ENCODE results near the gene CMIP. TPM values are rescaled to one million over a fixed set of nuclear protein-coding genes. Genes with fewer than 3 reads are reported as not detected.
"Not testable (repeated sequence)": the region's sequence is repeated elsewhere in the genome, so short reads cannot be mapped to it uniquely, and the experiment has no call there.

Gene CMIP
- total RNA-seq, 1 experiment from 2014 or later, result 3.0 TPM

DNA sequence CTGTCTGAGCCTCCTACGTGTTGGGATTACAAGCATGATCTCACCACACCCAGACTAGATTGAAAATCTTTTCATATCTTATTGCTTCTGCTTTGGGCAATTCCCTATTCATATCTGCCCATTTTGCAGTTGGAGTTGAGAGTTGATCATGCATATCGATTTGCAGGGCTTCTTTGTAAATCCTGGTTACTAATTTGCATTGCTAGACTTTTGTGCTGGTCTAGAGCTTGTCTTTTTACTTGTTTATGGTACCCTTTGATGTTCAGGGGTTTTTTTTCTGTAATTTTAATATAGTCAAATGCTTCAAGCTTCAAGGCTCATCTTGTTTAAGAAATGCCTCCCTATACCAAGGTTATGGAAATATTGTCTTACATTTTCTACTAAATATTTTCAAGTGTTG is 23.5 kb upstream of the CMIP start:
- no peak for DNase-seq (ENCODE audit: low read depth)

DNA sequence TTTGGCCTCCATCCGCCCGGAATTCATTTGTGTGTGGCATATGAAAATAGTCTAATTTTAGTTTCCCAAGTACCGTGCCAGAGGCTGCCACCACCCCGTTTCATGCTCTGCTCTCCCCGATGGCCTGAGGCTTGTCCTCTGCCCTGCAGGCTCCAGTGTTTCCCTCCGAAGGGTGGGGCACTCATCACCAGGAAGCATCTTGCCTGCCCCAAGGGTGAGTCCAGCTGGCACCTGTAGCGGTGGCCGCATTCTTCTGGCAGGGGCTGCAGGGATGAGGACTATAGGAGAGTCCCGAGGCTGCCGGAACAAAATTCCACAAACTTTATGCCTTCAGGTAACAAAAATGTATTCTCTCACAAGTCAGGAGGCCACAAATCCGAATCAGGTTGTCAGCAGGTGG is 23.1 kb upstream of the CMIP start:
- DNase-seq (ENCODE audit: low read depth), result no peak

DNA sequence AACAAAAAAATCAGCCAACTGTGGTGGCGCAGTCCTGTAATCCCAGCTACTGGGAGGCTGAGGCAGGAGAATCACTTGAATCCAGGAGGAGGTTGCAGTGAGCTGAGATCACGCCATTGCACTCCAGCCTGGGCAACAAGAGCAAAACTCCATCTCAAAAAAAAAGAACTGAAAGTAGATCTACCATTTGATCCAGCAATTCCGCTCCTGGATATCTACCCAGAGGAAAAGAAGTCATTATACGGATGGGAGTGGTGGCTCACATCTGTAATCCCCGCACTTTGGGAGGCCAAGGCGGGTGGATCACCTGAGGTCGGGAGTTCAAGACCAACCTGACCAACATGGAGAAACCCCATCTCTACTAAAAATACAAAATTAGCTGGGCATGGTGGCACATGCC is 22.5 kb upstream of the CMIP start:
- not testable (repeated sequence) for DNase-seq (ENCODE audit: low read depth)

DNA sequence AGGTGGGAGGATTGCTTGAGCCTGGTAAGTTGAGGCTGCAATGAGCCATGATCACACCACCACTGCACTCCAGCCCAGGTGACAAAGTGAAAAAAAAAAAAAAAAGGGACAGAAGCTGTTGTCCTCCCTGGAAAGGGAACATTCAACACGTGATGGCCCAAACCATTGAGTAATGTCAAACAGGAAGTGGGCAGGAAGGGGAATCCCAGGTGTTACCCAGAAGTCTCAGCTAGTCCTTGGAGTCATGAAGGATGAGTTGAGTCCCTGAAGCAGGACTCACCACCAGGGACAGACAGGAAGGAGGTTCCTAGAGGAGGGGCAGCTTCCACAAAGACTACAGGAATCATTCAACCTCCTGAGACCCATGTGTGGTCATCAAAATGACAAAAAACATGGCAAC is 19.8 kb upstream of the CMIP start:
- DNase-seq (ENCODE audit: low read depth), result peak; percentile 42

DNA sequence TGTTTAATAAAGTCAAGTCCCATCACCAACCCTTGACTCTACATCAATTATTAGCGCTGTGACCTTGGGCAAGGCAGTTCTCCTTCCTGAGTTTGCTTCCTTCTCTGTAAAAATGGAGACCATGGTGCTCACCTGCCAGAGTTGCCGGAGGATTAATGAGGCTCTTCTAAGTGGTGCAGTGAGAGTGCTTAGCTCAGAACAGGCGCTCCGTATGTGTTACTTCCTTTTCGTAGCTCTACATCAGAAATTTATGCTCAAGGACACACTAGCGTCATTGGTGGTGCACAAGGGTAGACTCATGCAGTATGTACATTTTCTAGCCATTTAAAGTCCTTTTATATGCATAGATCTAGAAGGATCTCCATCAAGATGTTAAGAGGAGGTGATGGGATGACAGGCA is 17.4 kb upstream of the CMIP start:
- no peak for DNase-seq (ENCODE audit: low read depth)

DNA sequence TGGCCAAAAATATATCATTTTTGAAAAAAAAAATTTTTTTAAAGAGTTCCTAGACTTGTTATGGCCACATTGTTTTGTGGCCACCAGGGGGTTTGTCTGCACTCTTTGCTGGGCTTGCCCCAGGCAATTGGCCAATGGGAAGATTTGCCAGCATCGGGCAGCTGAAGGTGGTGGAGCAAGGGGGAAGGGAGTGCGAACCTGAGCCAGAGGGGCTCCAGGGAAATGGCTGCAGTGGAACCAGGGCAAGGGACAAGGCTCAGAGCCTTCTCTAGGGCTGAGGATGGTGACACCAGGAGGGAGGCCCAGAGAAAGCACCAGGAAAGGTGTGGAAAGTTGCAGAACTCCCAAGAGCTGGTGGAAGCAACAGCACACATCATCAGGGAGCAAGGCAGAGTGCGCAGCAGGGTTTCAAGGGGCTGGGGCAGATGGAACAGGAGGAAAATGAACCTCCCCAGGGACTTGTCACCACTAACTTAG is 15.5 kb upstream of the CMIP start:
- DNase-seq (ENCODE audit: low read depth), result peak; percentile 37

DNA sequence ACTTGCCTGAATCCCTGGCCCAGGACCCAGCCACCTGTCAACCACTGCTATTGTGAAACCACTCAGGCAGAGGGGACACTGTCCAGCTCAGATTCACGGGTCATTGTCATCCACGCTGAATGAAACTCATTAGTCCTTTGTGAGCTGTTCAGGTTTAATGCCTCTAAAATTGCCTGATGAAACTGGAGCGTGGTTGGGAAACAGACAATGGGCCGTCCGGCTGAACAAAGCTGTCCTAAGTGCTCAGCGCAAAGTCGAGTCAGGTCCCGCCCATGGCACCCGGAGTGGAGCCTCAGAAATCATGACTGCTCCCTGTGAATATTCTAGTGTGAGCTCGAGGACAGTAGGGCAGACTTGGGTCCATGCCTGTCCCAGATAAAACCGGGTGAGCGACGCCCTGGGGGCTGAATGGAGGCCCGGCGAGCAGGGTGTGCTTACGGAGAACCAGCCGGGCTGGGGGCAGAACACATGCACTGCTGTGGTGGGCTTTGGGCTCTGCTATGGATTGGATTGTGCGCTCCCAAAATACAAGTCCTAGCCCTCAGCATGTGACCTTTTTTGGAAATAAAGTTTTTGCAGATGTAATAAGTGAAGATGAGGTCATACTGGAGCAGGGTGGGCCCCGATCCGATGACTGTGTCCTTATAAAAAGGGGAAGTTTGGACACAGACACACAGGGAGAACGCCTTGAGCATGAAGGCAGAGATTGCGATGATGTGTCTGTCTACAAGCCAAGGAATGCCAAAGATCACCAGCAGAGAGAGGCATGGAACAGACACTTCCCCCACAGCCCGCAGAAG is 12.9 kb upstream of the CMIP start:
- DNase-seq (ENCODE audit: low read depth), result peak; percentile 72

DNA sequence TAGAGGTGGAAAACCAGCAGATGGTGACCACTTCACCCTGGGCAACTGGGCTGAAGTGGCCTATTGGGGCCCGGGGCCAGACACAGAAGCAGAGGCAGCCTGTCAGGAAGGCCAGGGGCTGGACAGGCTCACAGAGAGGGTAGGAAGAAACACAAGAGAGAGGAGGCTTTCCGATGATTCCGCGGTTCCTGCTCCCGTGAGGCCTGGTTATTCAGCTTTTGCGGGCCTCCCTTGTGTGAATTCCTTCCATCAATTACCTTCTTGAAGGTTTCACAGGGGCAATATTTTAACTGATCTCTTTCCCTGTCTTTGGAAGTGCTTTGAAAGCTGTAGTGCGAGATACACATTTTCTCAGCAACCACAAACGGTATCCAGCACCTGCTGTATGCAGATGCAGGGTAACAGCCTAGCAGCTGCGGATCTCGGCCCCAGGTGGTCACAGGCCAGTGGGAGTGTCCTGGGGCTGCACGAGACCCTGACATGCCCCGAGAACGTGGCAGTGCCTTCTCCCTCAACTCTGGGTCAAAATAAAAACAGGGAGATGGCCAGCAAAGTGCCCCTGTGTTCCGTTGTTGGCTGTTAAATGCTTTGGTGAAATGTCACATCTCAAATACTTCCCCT is 11.6 kb upstream of the CMIP start:
- DNase-seq (ENCODE audit: low read depth), result no peak

DNA sequence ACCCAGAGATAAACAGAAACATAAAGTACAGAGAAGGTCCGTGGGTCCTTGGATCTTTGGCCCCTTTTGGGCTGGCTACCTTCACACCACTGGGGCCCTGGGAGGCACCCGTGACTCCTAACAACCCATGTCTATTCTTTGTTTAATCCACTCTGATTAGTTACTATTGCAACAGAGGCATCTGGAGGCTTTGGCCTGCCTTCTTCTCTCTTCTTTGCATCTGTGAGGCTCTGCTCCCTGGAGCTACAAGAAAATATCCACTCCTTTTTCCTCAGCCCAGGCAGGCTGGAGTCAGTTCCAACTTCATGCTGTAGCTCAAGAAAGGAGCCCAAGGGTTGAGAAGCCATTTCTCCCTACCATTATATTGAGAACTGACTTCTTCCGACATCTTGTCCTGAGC is 9.5 kb upstream of the CMIP start:
- no peak for DNase-seq (ENCODE audit: low read depth)

DNA sequence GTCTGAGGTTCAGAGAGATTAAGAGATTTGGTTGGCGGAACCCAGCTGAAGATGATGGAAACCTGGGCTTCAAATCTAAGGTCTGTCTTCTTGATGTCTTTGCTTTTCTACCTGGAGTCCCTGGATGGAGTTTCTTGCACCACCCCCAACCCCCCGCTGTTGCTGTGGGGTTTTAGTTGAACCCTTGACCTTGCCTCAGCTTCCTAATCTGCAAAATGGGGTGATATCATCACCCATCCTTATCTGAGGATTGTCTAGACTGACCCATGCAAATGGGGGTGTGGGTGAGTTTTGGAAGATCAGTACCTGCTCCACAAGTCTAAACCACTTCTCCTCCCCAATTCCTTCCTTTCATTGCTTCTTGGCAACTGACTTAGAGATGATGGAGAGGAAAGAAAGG is 9.0 kb upstream of the CMIP start:
- DNase-seq (ENCODE audit: low read depth), result no peak

DNA sequence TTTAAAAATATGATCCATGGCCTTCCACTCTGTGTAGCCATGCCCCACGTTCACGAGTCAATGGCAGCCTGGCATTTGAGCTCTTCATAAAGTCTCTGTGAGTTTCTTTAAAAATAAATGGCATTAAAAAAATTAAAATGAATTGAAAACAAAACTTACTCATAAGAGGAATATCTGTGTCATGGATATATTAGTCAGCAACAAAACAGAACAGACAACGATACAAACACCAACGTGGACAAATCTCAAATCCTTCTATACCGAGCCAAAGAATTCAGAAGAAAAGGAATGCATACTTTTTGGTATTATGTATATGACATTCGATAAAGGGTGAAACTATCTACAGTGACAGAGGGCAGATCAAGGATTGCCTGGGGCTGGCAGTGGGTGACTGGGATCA is 8.2 kb upstream of the CMIP start:
- DNase-seq (ENCODE audit: low read depth), result no peak

DNA sequence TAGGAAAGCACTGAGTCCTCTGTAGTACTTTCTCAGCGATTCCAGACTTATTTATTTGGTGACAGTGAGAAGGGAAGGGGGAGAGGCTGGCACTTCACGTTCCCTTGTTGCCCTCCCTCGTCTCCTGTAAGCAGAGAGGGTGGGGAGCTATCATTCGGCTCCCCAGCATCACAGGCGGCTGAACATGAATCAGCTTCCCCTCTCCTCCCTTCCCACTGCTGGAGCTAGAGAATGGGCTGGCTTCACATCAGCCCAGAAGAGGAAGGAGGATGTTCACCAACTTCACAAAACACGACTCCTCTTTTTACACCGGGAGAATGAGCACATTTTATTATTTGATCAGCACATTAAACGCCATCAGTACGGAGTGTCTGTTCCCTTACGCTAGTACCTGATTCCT is 6.7 kb upstream of the CMIP start:
- no peak for DNase-seq (ENCODE audit: low read depth)

DNA sequence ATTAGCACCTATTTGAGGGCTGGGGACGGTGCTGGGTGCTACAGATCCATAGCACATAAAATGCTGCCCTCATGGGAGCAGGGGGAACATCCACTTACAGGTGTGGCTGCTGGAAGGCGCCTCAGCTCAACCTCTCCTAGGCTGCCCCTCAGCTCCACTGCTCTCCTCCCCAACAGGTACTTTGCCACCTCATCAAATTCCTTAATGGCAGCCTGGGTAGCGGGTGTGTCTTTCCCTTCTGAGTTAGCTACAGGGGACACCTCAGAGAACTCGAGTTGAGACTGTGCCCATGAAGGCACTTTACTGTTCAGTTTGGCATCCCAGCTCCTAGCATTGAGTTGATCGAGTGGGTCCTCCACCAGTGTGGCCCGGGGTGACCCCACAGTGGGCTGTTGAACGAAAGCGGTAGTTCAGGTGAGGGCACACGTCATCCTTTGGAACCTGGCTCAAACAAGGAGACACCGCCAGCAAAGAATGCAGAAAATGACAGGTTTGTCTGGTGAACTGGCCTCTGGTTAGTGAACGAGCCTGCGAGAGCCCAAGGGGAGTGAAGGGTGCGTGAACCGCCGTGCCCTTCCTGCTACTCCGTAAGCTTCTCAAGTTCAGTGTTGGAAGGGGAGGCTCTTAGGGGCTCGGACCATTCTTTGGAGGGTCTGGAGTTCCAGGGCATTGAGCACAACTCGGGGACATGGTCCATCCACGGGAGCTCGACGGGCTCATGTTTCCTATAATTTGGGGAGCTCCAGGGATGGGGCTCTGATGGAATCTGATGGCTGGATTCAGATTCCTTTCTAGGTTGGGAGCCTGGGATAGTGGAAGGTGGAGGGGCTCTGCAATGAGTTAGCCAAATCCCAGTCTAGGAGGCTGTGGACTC is 3.5 kb upstream of the CMIP start:
- DNase-seq (ENCODE audit: low read depth), result no peak

DNA sequence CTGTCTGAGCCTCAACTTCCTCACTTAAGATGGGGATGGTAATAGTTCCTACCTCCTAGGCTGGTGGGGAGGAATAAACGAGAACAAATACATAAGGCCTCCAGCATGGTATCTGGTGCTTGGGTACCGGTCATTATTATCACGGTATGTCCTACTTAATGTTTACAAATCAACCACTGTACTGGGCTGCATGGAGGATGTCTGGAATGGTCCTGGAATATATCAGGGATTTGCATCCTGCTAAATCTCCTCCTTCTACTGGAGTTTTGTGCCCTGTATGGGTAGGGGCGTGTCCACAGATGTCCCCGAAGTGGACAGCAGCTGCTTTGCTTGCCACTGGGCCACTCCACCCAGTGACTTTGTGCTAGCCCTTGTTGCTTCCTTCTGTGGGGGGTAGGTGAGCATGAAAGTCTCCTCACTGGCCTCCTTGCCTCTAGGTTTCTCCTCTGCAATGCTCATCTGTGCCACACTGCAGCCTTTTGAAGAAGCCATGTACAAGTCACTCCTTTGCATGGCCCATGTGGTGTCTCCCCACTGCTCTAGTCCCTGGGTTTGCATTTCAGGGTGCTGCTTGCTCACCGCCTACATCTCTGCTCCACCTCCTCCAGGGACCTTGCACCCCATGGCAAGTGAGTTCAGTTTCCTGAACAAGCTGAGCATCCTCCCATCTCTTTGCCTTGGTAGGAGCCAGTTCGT is 2.2 kb upstream of the CMIP start:
- no peak for DNase-seq (ENCODE audit: low read depth)

DNA sequence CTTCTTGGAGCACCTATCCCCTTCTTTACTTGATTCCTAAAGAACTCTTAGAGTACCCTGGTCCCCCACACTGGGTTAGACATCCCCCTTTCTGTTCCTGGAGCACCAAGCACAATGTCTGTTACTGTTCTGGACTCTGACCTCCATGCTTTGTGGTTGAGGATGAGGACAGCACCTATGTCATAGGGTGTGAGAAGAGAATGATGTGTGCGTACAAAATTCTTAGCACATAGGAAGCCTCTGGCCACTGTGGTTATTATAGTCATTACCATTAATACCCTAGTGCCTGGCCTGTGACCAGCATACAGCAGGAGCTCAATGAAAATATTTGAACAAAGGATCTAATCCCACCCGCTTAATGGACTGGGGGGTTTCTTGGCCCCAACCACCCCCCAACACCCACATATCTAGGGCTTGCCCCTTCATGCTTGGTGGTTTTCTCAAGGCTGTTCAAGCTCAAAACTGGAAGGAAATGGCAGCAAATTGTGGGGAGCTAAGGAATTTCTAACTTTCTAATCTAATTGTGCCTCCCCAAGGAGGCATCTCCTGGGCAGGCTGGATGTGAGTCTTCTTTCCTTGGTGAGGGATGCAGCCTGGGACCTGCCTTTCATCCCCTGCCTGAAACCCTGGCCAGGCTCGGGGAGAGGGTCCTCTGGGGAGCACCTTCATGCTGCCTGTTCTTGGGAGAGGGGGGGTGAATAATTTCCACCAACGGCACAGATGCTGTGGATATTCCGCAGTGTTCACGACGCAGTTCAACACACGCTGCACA is 1.5 kb upstream of the CMIP start:
- DNase-seq (ENCODE audit: low read depth), result no peak

DNA sequence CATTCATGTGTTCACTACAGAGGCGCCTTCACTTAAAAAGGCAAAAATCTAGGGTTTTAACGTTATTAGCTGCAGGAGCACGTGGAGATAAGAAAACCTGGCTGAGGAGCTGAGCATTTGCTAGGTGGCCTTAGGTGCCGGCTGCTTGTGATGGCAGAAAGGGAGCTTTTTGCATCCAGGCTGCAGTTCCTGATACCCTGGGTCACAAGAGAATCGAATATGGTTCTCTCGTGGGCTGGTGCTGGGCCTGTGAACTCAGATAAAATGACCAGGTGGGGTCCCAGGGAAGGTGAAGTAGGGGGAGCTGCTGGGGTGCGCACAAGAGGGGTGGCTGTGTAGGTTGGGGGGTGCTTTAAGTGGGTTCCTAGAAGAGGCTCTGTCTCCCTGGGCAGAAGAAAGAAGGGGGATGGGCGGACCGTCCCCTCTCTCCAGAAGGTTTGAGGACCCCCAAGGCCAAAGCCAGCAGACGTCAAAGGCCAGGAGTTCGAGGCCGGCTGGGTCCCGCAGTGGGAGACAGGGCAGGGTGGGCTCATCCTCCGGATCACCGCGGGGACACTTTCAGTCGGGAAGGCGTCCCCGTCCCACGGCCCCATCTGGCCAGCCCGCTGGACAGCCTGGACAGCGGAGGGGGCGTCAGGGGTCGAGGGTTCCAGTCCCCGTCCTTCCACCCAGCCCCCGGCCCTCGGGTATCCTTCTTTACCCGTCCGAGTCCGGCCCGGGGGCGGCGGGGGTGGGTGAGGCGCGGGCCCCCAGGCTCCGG is 740 bp upstream of the CMIP start:
- DNase-seq (ENCODE audit: low read depth), result no peak

DNA sequence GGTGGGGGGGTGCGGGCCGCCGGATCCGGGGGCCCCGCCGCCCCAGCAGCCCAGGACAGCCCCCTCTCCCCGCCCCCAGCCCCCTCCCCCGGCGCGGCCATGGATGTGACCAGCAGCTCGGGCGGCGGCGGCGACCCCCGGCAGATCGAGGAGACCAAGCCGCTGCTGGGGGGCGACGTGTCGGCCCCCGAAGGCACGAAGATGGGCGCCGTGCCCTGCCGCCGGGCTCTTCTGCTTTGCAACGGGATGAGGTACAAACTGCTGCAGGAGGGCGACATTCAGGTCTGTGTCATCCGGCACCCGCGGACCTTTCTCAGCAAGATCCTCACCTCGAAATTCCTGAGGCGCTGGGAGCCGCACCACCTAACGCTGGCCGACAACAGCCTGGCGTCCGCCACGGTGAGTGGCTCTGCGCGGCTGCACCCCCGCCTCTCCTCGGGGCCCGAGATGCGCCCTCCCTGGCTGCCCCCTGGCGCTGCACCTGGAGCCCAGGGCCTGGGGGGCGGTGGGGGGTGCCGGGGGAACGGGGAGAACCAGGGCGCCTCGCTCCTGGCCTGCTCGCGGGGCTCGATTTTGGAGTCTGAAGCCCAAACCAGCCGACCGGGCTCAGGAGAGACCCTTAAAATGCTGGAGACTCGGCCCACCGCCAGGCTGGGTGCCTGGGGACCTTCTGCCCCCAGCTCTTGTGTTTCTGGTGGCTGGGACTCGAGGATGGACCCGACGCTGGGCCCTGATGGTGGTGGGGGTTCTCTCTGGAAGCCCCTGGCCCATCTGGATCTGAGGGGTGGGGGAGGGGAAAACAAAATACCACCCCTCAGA is 744 bp downstream of the CMIP start:
- DNase-seq (ENCODE audit: low read depth), result peak; percentile 33

DNA sequence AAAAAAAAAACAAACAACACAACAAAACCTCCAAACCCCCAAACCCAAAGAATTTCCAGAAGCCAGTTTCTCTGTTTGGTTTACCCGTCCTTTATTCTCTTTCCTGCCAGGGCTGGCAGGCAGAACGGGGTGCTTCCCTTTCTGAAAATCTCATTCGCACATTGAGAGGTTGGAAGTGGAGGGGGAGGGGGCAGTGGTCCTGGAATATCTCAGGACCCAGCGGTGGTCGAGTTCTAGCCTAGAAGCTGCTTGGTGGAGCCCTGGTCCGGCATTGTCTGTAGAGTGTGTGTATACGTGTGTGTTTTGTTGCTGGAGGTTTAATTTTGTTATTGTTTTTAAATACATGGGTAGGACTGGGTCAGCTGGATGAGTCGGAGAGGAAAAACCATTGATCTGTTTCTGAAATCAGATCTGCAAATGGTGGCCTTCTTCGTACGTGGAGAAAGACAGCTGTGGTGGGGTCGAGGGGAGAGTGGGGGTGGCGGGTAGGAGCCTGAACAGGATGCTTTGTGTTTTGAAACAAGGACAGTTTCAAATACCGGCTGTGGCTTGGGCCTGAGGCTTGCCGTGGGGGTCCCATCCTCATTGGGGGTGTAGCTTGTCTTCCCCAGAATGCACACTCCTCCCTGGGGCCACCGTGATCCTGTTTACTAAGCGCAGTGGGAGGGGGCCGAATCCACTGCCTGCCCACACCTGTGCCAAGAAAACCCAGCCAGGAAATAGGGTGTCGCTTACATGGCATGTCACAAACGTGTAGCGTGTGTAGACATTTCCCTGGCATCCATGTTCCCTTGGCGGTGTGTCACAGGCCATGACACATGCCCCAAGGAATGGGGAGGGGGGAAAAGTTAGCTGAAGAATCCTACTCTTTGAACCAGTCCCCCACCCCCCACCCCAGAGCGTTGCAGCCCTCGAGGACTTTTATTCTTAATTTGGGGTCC is 1.6 kb downstream of the CMIP start:
- no peak for DNase-seq (ENCODE audit: low read depth)
